Uterus (tissue), 2 donors: ENCODE data around the gene HEY2.
A peak's percentile ranks its signal among the peaks of the same experiment; 100 is the strongest.

Experiments
- POLR2A ChIP-seq, 2 donors: fragments of 450-650 bp; IDR thresholded peaks; one replicate each; pipeline ENCODE4 v1.6.1; 2016; ENCODE audit warnings: antibody characterized with exemption in 2 of 2, mild to moderate bottlenecking in 1 of 2, moderate library complexity in 1 of 2
- TF ChIP-seq, protein P1 (sequence below), 4 experiments: fragments of 200-600 bp in 2 of 4; fragments of 450-650 bp in 2 of 4; sonication (generic) in 2 of 4; IDR thresholded peaks; one replicate each; pipeline ENCODE4 v1.5.1; 2016 to 2019; ENCODE audit warnings: antibody characterized with exemption in 4 of 4, mild to moderate bottlenecking in 2 of 4, moderate library complexity in 1 of 4

GRCh38 chr6:125779924-125780539 is 30.6 kb downstream of the HEY2 start:
- TF ChIP-seq, protein P1, sequence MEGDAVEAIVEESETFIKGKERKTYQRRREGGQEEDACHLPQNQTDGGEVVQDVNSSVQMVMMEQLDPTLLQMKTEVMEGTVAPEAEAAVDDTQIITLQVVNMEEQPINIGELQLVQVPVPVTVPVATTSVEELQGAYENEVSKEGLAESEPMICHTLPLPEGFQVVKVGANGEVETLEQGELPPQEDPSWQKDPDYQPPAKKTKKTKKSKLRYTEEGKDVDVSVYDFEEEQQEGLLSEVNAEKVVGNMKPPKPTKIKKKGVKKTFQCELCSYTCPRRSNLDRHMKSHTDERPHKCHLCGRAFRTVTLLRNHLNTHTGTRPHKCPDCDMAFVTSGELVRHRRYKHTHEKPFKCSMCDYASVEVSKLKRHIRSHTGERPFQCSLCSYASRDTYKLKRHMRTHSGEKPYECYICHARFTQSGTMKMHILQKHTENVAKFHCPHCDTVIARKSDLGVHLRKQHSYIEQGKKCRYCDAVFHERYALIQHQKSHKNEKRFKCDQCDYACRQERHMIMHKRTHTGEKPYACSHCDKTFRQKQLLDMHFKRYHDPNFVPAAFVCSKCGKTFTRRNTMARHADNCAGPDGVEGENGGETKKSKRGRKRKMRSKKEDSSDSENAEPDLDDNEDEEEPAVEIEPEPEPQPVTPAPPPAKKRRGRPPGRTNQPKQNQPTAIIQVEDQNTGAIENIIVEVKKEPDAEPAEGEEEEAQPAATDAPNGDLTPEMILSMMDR (IDR thresholded peaks at IDR 0.05) = peak in 3 of 4 experiments; percentile 31 to 67 (median 45)
- TF ChIP-seq POLR2A (IDR thresholded peaks at IDR 0.05) = peak in 1 of 2 donors; percentile 53
